Stimulated activated CD8-positive, alpha-beta memory T cell treated with anti-CD3 and anti-CD28 coated beads, Interleukin-15, amount 100 ng/mL, for 1 hour (primary cell): ENCODE data around the gene RABAC1.
"Not testable (repeated sequence)": the region's sequence is repeated elsewhere in the genome, so short reads cannot be mapped to it uniquely, and the experiment has no call there.

ENCODE experiments used
- DNase-seq: peaks from one replicate; pipeline ENCODE4 v3.0.0-alpha.2; 2020; ENCODE audit warnings: low read depth

Gene RABAC1

GRCh38 chr19:41915776-41916414 is 43.2 kb downstream of the RABAC1 start:
- no peak for DNase-seq

- DNase-seq: no peak
These were observed 43.9 kb downstream of the RABAC1 start for GRCh38 chr19:41915021-41915775.

GRCh38 chr19:41914424-41914834 is 44.7 kb downstream of the RABAC1 start:
- DNase-seq: not testable (repeated sequence)

GRCh38 chr19:41913538-41914423 is 45.3 kb downstream of the RABAC1 start:
- no peak for DNase-seq

- DNase-seq: no peak
These were observed 46.1 kb downstream of the RABAC1 start for GRCh38 chr19:41912899-41913537.

- DNase-seq: no peak
These were observed 47.0 kb downstream of the RABAC1 start for GRCh38 chr19:41911889-41912731.

- no peak for DNase-seq
These were observed 47.9 kb downstream of the RABAC1 start for GRCh38 chr19:41910992-41911888.

GRCh38 chr19:41910240-41910991 is 48.7 kb downstream of the RABAC1 start:
- DNase-seq: no peak

- DNase-seq: no peak
These were observed 49.4 kb downstream of the RABAC1 start for GRCh38 chr19:41909706-41910105.

- DNase-seq: no peak
These were observed 50.2 kb downstream of the RABAC1 start for GRCh38 chr19:41908724-41909464.

GRCh38 chr19:41907994-41908615 is 51.0 kb downstream of the RABAC1 start:
- DNase-seq: no peak

- no peak for DNase-seq
These were observed 52.0 kb downstream of the RABAC1 start for GRCh38 chr19:41906916-41907680.
